OCI-LY1 (cell line): Measurements from ENCODE around the gene CEL.

ENCODE experiments used
- EZH2 ChIP-seq: fragments of 200-600 bp; sonication (generic), shearing (Covaris generic); IDR thresholded peaks from 2 replicates; pipeline ENCODE4 v1.8.0; 2017; ENCODE audit warnings: borderline replicate concordance, mixed run types, mild to moderate bottlenecking, antibody characterized with exemption, low read length, moderate library complexity, mixed read lengths
- TF ChIP-seq, protein P1 (sequence below): fragments of 200-600 bp; sonication (generic), shearing (Covaris generic); IDR thresholded peaks from 2 replicates; pipeline ENCODE4 v1.5.1; 2017; ENCODE audit warnings: mild to moderate bottlenecking, antibody characterized with exemption, low read length, moderate library complexity, mixed read lengths

DNA sequence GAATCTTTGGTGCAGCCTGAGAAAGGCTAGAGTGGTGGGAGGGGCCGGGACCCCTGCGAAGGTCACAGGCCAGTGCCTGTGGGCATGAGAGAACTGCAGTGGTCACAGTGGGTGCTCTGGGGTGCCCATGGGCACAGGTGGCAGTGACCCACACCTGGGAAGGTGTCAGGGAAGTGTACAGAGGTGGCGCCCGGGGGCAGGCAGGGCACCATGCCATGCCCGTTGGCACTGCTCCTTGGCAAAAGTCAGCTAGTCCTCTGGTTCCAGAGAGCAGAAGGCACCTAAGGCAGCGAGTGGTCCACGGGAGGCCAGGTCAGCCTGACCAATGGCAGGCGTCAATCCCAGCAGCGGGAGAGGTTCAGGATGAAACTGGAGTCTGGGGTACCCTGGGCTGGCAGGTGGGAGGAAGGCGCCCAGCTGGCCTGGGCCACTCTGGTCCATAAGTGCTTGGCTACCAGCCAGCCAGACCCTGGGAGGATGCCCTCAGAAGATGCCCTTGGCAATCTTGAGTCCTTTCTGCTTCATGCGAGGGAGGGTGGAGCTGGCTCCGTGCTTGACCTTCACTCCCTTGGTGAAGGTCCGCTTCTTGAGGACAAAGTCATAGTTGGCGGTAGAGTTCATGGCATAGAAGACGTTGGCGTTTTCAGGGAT, 36.4 kb downstream of the CEL start:
- TF ChIP-seq, protein P1, sequence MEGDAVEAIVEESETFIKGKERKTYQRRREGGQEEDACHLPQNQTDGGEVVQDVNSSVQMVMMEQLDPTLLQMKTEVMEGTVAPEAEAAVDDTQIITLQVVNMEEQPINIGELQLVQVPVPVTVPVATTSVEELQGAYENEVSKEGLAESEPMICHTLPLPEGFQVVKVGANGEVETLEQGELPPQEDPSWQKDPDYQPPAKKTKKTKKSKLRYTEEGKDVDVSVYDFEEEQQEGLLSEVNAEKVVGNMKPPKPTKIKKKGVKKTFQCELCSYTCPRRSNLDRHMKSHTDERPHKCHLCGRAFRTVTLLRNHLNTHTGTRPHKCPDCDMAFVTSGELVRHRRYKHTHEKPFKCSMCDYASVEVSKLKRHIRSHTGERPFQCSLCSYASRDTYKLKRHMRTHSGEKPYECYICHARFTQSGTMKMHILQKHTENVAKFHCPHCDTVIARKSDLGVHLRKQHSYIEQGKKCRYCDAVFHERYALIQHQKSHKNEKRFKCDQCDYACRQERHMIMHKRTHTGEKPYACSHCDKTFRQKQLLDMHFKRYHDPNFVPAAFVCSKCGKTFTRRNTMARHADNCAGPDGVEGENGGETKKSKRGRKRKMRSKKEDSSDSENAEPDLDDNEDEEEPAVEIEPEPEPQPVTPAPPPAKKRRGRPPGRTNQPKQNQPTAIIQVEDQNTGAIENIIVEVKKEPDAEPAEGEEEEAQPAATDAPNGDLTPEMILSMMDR, result no peak
- TF ChIP-seq EZH2, result no peak
